Fibroblast of the aortic adventitia (primary cell): ENCODE measurements around the gene ZNF780B. TPM values are rescaled to one million over a fixed set of nuclear protein-coding genes. Genes with fewer than 3 reads are reported as not detected.
A peak's percentile ranks its signal among the peaks of the same experiment; 100 is the strongest.

Experiments
- DNase-seq: peaks from one replicate; pipeline ENCODE4 v3.0.0-alpha.2; 2010; ENCODE audit warnings: low read depth
- H3K4me3 ChIP-seq: 2 replicates; pipeline ENCODE4 v1.5.1; 2011; ENCODE audit warnings: low read depth, mild to moderate bottlenecking, control low read depth, low read length, moderate library complexity
- total RNA-seq: library from RNA; depleted of rRNA; stranded (reverse); fragments of >200 nt; gene quantifications from 2 replicates; pipeline ENCODE4 v1.2.3, GENCODE V29; 2012; ENCODE audit warnings: low replicate concordance
- TF ChIP-seq, protein P1 (sequence below): IDR thresholded peaks from 2 replicates; pipeline ENCODE4 v1.5.1; 2011; ENCODE audit warnings: mild to moderate bottlenecking, low read length, control low read depth, inconsistent platforms; ENCODE audit not compliant: insufficient read depth

ZNF780B gene
- total RNA-seq, 1 donor: 18.9 TPM

DNA sequence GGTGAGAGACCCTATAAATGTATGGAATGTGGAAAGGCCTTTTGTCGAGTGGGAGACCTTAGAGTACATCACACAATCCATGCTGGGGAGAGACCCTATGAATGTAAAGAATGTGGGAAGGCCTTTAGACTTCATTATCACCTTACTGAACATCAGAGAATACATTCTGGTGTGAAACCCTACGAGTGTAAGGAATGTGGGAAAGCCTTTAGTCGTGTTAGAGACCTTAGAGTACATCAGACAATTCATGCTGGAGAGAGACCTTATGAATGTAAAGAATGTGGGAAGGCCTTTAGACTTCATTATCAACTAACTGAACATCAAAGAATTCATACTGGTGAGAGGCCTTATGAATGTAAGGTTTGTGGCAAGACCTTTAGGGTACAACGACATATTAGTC, 42.0 kb downstream of the ZNF780B start:
- no peak overlapping the region for H3K4me3 ChIP-seq
- no peak for DNase-seq
- TF ChIP-seq, protein P1, sequence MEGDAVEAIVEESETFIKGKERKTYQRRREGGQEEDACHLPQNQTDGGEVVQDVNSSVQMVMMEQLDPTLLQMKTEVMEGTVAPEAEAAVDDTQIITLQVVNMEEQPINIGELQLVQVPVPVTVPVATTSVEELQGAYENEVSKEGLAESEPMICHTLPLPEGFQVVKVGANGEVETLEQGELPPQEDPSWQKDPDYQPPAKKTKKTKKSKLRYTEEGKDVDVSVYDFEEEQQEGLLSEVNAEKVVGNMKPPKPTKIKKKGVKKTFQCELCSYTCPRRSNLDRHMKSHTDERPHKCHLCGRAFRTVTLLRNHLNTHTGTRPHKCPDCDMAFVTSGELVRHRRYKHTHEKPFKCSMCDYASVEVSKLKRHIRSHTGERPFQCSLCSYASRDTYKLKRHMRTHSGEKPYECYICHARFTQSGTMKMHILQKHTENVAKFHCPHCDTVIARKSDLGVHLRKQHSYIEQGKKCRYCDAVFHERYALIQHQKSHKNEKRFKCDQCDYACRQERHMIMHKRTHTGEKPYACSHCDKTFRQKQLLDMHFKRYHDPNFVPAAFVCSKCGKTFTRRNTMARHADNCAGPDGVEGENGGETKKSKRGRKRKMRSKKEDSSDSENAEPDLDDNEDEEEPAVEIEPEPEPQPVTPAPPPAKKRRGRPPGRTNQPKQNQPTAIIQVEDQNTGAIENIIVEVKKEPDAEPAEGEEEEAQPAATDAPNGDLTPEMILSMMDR: no peak

DNA sequence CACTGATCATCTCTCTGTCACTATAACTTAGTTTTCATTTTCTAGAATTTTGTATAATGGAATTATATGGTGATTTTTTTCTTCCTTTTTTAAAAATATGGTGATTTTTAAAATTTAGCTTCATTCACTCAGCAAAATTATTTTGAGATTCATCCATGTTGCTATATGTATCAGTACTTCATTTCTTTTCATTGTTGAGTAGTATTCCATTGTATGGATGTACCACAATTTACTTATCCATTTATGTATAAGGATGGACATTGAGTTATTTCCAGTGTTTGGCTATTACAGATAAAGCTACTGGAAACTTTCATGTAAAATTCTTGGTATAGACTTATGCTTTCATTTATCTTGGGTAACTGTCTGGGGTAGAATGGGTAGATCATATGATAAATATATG, 46.4 kb downstream of the ZNF780B start:
- no peak for DNase-seq

DNA sequence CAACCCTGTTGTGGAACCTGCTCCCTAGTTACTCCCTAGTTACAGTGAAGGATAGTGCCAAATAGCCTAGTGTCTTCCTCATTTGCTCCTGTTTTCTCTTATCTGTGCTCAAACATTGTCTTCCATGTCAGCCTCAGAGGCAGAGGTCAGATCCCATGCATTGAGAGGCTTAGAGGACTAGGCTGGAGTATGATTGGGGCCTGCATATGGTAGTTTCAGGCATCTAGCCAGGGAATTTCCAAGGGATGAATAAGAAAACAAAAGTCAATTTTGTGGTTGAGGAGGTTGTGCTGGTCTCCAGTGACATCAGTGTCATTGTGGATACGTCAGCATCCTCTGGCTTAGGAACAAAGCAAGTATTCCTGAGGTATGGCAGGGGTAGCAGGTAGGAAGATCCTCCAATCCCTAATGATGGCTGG, 49.7 kb downstream of the ZNF780B start:
- peak; percentile 70 for DNase-seq
- TF ChIP-seq, protein P1: no peak
- no peak overlapping the region for H3K4me3 ChIP-seq

More for the DNA sequence above, 46.4 kb downstream of the ZNF780B start:
- TF ChIP-seq, protein P1: no peak
- H3K4me3 ChIP-seq: no peak overlapping the region

DNA sequence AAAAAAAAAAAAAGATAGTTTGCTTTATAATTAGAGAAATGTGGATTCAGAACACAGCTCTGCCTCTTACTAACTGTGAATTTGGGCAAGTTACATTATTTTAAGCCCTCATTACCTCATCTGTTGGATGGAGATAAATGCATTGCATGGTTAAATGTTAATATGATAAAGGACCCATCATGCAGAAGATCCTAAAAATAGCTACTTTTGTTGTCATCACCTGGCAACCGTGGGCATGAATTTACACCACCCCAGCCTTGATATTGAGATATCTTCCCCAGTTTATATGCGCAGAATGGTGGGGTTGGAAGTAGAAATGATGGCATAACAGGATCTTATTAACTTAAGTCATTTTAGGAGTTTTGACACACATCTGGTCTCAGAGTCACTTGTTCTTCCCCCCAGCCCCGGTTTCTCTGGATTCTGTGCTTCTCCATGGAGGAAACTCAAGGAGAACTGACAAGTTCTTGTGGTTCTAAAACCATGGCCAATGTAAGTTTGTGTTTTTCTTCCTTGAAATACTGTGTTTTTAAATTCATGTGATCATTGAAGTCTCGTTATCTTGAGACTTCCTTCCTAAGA, 50.2 kb downstream of the ZNF780B start:
- TF ChIP-seq, protein P1: no peak
- no peak overlapping the region for H3K4me3 ChIP-seq
- DNase-seq: no peak

DNA sequence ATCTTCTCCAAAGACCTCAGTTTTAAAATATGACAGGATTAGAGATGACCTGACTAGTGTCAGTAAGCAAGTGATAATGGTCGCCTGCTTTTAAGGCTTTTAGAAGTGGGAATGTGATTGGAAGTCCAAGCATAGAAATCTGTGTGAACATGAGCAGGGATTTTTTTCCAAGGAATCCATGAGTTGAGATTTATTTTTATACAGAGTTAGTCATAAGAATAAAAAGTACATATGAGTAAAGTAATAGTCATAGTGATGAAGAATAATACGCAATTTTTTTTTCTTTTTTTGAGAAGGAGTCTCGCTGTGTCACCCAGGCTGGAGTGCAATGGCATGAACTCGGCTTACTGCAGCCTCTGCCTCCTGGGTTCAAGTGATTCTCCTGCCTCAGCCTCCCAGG, 57.5 kb downstream of the ZNF780B start:
- peak; percentile 42 for DNase-seq
- TF ChIP-seq, protein P1: no peak
- H3K4me3 ChIP-seq: no peak overlapping the region

DNA sequence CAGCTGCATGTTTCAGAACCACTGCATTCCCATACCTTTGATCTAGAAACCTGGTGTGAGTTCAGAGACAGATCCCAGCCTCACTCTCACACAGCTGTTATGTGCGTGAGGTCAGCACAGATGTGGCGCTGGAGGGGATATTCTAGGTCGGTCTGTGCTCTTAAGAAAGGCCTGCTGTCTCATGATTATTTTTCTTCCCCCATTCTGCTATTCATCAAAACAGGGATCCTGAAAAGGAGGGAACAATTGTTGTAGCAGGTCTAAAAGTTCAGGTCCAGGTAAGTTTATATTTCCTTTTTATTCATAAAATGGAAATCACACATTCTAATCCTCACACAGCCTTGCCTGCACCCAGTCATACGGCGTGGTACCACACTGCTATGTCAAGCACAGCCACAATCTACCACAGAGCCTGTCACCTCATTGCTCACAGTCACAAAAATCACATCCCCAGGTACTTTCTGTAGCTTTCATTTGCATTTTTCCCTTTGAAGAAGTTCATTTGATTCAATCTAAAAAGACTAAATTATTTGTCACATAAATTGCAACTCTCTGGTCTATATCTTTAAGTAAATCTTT, 58.3 kb downstream of the ZNF780B start:
- DNase-seq: peak; percentile 20

More for the DNA sequence above, 58.3 kb downstream of the ZNF780B start:
- H3K4me3 ChIP-seq: peak overlapping the region; percentile 91
- TF ChIP-seq, protein P1: no peak
